Hepatocyte (in vitro differentiated cells): Measurements from ENCODE around the gene NOXRED1. TPM values are rescaled to one million over a fixed set of nuclear protein-coding genes. Genes with fewer than 3 reads are reported as not detected.

ENCODE experiments used
- DNase-seq: peaks from one replicate; pipeline ENCODE4 v3.0.0-alpha.2; 2016; ENCODE audit warnings: low spot score
- H2AFZ ChIP-seq: fragments of 200-600 bp; sonication (generic); 2 replicates; pipeline ENCODE4 v1.6.0; 2016; ENCODE audit warnings: antibody characterized with exemption, mild to moderate bottlenecking
- H3K27ac ChIP-seq: fragments of 200-600 bp; sonication (generic); 2 replicates; pipeline ENCODE4 v1.5.1; 2016; ENCODE audit warnings: mild to moderate bottlenecking
- H3K27me3 ChIP-seq: fragments of 200-600 bp; sonication (generic); 2 replicates; pipeline ENCODE4 v1.6.1; 2016
- H3K36me3 ChIP-seq: fragments of 200-600 bp; sonication (generic); replicated peaks from 2 replicates; pipeline ENCODE4 v1.5.1; 2016; ENCODE audit warnings: low read depth; ENCODE audit not compliant: insufficient read depth
- H3K4me1 ChIP-seq: fragments of 200-600 bp; sonication (generic); 2 replicates; pipeline ENCODE4 v1.5.1; 2016; ENCODE audit warnings: mild to moderate bottlenecking, moderate library complexity; ENCODE audit not compliant: insufficient read depth
- H3K4me2 ChIP-seq: fragments of 200-600 bp; sonication (generic); 2 replicates; pipeline ENCODE4 v1.6.0; 2016
- H3K4me3 ChIP-seq: fragments of 200-600 bp; sonication (generic); 2 replicates; pipeline ENCODE4 v1.5.1; 2016; ENCODE audit warnings: mild to moderate bottlenecking
- H3K79me2 ChIP-seq: fragments of 200-600 bp; sonication (generic); 2 replicates; pipeline ENCODE4 v1.6.0; 2017; ENCODE audit warnings: mild to moderate bottlenecking
- H3K9me2 ChIP-seq: fragments of 200-600 bp; sonication (generic); replicated peaks from 2 replicates; pipeline ENCODE4 v1.6.0; 2017; ENCODE audit warnings: mild to moderate bottlenecking; ENCODE audit not compliant: insufficient read depth
- H3K9me3 ChIP-seq: fragments of 200-600 bp; sonication (generic); 2 replicates; pipeline ENCODE4 v1.5.1; 2016; ENCODE audit warnings: low read depth, mild to moderate bottlenecking
- H4K20me1 ChIP-seq: fragments of 200-600 bp; sonication (generic); 2 replicates; pipeline ENCODE4 v1.6.0; 2016; ENCODE audit warnings: mild to moderate bottlenecking; ENCODE audit not compliant: insufficient read depth, poor library complexity, severe bottlenecking
- EZH2 ChIP-seq: fragments of 200-600 bp; sonication (generic); IDR thresholded peaks from 2 replicates; pipeline ENCODE4 v1.6.1; 2016; ENCODE audit warnings: antibody characterized with exemption, mild to moderate bottlenecking, borderline replicate concordance
- EZH2phosphoT487 ChIP-seq: fragments of 200-600 bp; sonication (generic); IDR thresholded peaks from one replicate; pipeline ENCODE4 v1.6.1; 2018; ENCODE audit warnings: antibody characterized with exemption, mild to moderate bottlenecking, low read depth, moderate library complexity; ENCODE audit not compliant: unreplicated experiment, severe bottlenecking
- WGBS: methylation state at CpG from one replicate; pipeline ENCODE4 v1.1.6; 2016; ENCODE audit warnings: low lambda C conversion rate; ENCODE audit errors: missing lambda C conversion rate; 5-methylcytosine and 5-hydroxymethylcytosine counted together
- polyA plus RNA-seq: library from polyadenylated mRNA; unstranded; fragments of >200 nt; fragmentation: Nextera tagmentation; extraction: Ambion mirVana; gene quantifications from 2 replicates; pipeline ENCODE4 v1.2.1, GENCODE V29; 2016
- total RNA-seq: library from RNA; depleted of rRNA; stranded (reverse); fragments of >200 nt; gene quantifications from 2 replicates; pipeline ENCODE4 v1.2.3, GENCODE V29; 2014
- TF ChIP-seq, protein P1 (sequence below): fragments of 200-600 bp; sonication (generic); IDR thresholded peaks from 2 replicates; pipeline ENCODE4 v1.5.1; 2016; ENCODE audit warnings: antibody characterized with exemption, mild to moderate bottlenecking; ENCODE audit not compliant: poor library complexity

Gene NOXRED1
- total and polyA plus RNA-seq, 2 experiments from 2014 or later = 0.10 to 0.13 TPM

DNA sequence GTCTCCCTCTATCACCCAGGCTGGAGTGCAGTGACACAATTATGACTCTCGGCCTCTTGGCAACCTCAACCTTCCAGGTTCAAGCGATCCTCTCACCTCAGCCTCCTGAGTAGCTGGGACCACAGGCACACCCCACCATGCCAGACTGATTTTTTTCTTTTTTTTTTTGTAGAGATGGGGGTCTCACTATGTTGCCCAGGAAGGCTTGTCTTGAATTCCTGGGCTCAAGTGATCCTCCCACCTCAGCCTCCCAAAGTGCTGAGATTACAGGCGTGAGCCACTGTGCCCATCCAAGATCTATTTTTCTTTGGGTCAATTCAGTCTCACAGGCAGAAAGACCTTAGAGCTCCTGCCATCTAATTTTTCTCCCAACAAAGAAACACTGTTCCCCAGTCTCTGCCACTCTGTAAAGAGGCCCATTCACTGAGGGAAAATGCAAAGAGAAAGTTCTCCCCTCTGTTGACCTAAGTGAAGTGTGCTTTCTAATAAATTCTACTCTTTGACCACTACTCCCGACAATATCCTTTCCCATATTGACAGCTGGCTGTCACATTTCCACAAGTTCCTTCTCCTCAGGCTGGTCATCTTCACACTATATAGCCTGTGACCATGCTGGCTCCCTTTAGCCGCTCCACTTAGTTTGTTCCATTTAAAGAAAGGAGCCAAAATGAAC lies 69.7 kb downstream of the NOXRED1 start:
- Histone ChIP-seq H3K79me2 (peaks cover 25% of the 10 kb centered on the region), H3K4me1 (no peaks in the 10 kb centered on the region), H3K9me3 (no peaks in the 10 kb centered on the region), H3K9me2 (no peaks in the 10 kb centered on the region), H4K20me1 (no peaks in the 10 kb centered on the region), H3K27me3 (no peaks in the 10 kb centered on the region), H3K27ac (no peak overlapping the region), H2AFZ (no peak overlapping the region), H3K36me3 (no peaks in the 10 kb centered on the region), H3K4me3 (no peak overlapping the region), H3K4me2 (no peak overlapping the region)
- TF ChIP-seq EZH2 (no peak), EZH2phosphoT487 (no peak)
- TF ChIP-seq, protein P1, sequence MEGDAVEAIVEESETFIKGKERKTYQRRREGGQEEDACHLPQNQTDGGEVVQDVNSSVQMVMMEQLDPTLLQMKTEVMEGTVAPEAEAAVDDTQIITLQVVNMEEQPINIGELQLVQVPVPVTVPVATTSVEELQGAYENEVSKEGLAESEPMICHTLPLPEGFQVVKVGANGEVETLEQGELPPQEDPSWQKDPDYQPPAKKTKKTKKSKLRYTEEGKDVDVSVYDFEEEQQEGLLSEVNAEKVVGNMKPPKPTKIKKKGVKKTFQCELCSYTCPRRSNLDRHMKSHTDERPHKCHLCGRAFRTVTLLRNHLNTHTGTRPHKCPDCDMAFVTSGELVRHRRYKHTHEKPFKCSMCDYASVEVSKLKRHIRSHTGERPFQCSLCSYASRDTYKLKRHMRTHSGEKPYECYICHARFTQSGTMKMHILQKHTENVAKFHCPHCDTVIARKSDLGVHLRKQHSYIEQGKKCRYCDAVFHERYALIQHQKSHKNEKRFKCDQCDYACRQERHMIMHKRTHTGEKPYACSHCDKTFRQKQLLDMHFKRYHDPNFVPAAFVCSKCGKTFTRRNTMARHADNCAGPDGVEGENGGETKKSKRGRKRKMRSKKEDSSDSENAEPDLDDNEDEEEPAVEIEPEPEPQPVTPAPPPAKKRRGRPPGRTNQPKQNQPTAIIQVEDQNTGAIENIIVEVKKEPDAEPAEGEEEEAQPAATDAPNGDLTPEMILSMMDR = no peak
- WGBS = 95% methylated on average over 5 of the region's 5 CpGs
- no peak for DNase-seq

DNA sequence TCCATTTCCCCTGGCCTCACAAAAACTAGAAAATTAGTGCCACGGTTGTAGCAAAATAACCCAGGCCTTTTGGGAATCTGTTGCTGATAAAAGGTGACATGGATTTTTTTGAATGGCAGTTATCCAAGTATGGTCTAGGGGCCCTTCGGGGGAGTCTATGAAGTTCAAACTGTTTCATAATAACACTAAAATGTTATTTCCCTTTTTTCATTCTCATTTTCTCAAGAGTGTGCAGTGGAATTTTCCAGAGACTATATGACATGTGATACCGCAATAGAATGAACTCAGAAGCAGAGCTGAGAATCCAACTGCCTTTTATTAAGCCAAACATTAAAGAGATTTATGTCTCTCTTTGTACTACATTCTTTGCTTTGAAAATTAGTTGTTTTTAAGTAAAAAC lies 75.6 kb downstream of the NOXRED1 start:
- H3K4me1 ChIP-seq = peaks cover 10% of the 10 kb centered on the region
- TF ChIP-seq EZH2 (no peak), EZH2phosphoT487 (no peak)
- TF ChIP-seq, protein P1 = no peak
- H3K4me2 ChIP-seq = no peak overlapping the region
- 75% methylated on average over 3 of the region's 3 CpGs for WGBS
- no peaks in the 10 kb centered on the region for H3K79me2 ChIP-seq
- H2AFZ ChIP-seq = no peak overlapping the region
- no peak overlapping the region for H3K27ac ChIP-seq
- no peaks in the 10 kb centered on the region for H3K9me2 ChIP-seq
- DNase-seq = no peak
- H3K27me3 ChIP-seq = no peaks in the 10 kb centered on the region
- H3K9me3 ChIP-seq = no peaks in the 10 kb centered on the region
- no peak overlapping the region for H3K4me3 ChIP-seq
- no peaks in the 10 kb centered on the region for H3K36me3 ChIP-seq
- no peaks in the 10 kb centered on the region for H4K20me1 ChIP-seq

DNA sequence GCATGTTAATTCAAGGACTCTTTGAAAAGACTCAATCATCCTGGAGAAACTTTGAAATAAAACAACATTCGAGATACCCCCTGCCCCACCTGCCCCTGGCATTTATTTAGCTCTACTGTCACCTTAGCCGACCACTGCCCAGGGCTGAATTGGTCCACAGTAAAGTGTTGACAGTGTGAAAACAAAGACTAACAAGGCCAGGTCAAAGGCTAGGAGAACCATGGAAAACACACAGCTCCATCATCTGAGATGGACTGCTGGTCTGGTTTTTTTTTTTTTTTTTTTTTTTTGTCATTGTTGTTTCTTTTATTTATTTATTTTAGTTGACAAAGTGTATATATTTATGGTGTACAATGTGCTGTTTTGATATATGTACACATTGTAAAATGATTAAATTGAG lies 76.8 kb downstream of the NOXRED1 start:
- no peak overlapping the region for H3K4me3 ChIP-seq
- TF ChIP-seq, protein P1 = no peak
- TF ChIP-seq EZH2phosphoT487 (no peak), EZH2 (no peak)
- H2AFZ ChIP-seq = no peak overlapping the region
- H3K27me3 ChIP-seq = no peaks in the 10 kb centered on the region
- H3K4me1 ChIP-seq = peaks cover 11% of the 10 kb centered on the region
- DNase-seq = no peak
- no peaks in the 10 kb centered on the region for H3K9me3 ChIP-seq
- H3K79me2 ChIP-seq = no peaks in the 10 kb centered on the region
- no peaks in the 10 kb centered on the region for H3K36me3 ChIP-seq
- no peaks in the 10 kb centered on the region for H4K20me1 ChIP-seq
- 84% methylated on average over 2 of the region's 2 CpGs for WGBS
- no peak overlapping the region for H3K4me2 ChIP-seq
- H3K9me2 ChIP-seq = no peaks in the 10 kb centered on the region
- no peak overlapping the region for H3K27ac ChIP-seq
